ENCODE data around the gene UGGT1. TPM values are rescaled to one million over a fixed set of nuclear protein-coding genes. Genes with fewer than 3 reads are reported as not detected.

UGGT1 gene
- total RNA-seq, 2 donors from 2014 or later = 66.9 to 78.6 TPM

DNA sequence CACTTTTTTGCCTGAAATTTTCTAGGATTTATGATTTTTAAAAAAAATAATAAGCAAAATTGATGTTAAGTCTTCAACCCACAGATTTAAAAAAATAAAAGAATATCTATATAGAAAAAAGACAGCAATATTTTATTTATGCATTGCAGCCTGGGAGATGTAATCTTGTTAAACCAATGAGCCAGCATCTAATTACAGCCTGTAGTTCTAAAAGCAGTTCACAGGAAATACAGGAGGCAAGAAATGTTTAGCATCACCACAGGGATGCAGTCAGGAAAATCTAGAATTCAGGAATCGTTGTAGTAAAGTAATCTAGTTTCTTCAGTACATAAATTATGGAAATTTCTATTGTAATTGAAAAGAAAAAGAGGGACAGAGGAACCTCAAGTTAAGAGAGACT is 17.2 kb downstream of the UGGT1 start:
- H3K27me3 ChIP-seq (ENCODE audit: control insufficient read depth, insufficient read depth, low read length, poor library complexity, severe bottlenecking) = no peaks in the 10 kb centered on the region
- Mint-ChIP-seq H3K27ac (no peak overlapping the region), H3K9me3 (no peaks in the 10 kb centered on the region), H3K4me3 (no peak overlapping the region), H3K27me3 (ENCODE audit: insufficient read depth) (no peaks in the 10 kb centered on the region), H3K4me1 (no peaks in the 10 kb centered on the region), H3K36me3 (ENCODE audit: low read depth) (peaks cover 36% of the 10 kb centered on the region)
- H3K9me3 ChIP-seq (ENCODE audit: control insufficient read depth, low read length) = no peaks in the 10 kb centered on the region
- H3K9ac ChIP-seq (ENCODE audit: extremely low read depth, low read length, poor library complexity, severe bottlenecking) = no peak overlapping the region
- no peak for DNase-seq
- H3K36me3 ChIP-seq (ENCODE audit: control insufficient read depth, insufficient read depth, low read length) = peaks cover 65% of the 10 kb centered on the region
- WGBS, 2 experiments (ENCODE audit: insufficient coverage in 1 of 2, insufficient read length in 1 of 2) = 92% methylated on average over 1 of the region's 1 CpG; no CpG with 5 or more reads in 1 of the 2 experiments
- H3K4me1 ChIP-seq (ENCODE audit: control insufficient read depth, insufficient read depth, low read length) = no peaks in the 10 kb centered on the region
- no peak overlapping the region for H3K27ac ChIP-seq (ENCODE audit: low read depth, low read length)
- H3K4me3 ChIP-seq (ENCODE audit: low read length) = no peak overlapping the region
- TF ChIP-seq, protein P1, sequence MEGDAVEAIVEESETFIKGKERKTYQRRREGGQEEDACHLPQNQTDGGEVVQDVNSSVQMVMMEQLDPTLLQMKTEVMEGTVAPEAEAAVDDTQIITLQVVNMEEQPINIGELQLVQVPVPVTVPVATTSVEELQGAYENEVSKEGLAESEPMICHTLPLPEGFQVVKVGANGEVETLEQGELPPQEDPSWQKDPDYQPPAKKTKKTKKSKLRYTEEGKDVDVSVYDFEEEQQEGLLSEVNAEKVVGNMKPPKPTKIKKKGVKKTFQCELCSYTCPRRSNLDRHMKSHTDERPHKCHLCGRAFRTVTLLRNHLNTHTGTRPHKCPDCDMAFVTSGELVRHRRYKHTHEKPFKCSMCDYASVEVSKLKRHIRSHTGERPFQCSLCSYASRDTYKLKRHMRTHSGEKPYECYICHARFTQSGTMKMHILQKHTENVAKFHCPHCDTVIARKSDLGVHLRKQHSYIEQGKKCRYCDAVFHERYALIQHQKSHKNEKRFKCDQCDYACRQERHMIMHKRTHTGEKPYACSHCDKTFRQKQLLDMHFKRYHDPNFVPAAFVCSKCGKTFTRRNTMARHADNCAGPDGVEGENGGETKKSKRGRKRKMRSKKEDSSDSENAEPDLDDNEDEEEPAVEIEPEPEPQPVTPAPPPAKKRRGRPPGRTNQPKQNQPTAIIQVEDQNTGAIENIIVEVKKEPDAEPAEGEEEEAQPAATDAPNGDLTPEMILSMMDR (conservative IDR thresholded peaks at IDR 0.05) = no peak

GRCh38 chr2:128109243-128109642 is 18.2 kb downstream of the UGGT1 start:
- Histone ChIP-seq H3K4me3 (ENCODE audit: low read length) (no peak overlapping the region), H3K27me3 (ENCODE audit: control insufficient read depth, insufficient read depth, low read length, poor library complexity, severe bottlenecking) (no peaks in the 10 kb centered on the region), H3K9me3 (ENCODE audit: control insufficient read depth, low read length) (no peaks in the 10 kb centered on the region), H3K9ac (ENCODE audit: extremely low read depth, low read length, poor library complexity, severe bottlenecking) (no peak overlapping the region), H3K4me1 (ENCODE audit: control insufficient read depth, insufficient read depth, low read length) (no peaks in the 10 kb centered on the region), H3K27ac (ENCODE audit: low read depth, low read length) (no peak overlapping the region), H3K36me3 (ENCODE audit: control insufficient read depth, insufficient read depth, low read length) (peaks cover 63% of the 10 kb centered on the region)
- no peak overlapping the region for H3K4me3 Mint-ChIP-seq
- no peak for DNase-seq
- WGBS, 2 experiments (ENCODE audit: insufficient coverage in 1 of 2, insufficient read length in 1 of 2) = 92 to 93% methylated on average over 2 to 4 of the region's 4 CpGs
- peaks cover 37% of the 10 kb centered on the region for H3K36me3 Mint-ChIP-seq (ENCODE audit: low read depth)
- TF ChIP-seq, protein P1 (conservative IDR thresholded peaks at IDR 0.05) = no peak
- H3K4me1 Mint-ChIP-seq = no peaks in the 10 kb centered on the region
- H3K9me3 Mint-ChIP-seq = no peaks in the 10 kb centered on the region
- no peak overlapping the region for H3K27ac Mint-ChIP-seq
- no peaks in the 10 kb centered on the region for H3K27me3 Mint-ChIP-seq (ENCODE audit: insufficient read depth)

- no peaks in the 10 kb centered on the region for H3K27me3 Mint-ChIP-seq (ENCODE audit: insufficient read depth)
- TF ChIP-seq, protein P1 (conservative IDR thresholded peaks at IDR 0.05) = no peak
- no peak overlapping the region for H3K27ac Mint-ChIP-seq
- Histone ChIP-seq H3K27me3 (ENCODE audit: control insufficient read depth, insufficient read depth, low read length, poor library complexity, severe bottlenecking) (no peaks in the 10 kb centered on the region), H3K9ac (ENCODE audit: extremely low read depth, low read length, poor library complexity, severe bottlenecking) (no peak overlapping the region), H3K27ac (ENCODE audit: low read depth, low read length) (no peak overlapping the region), H3K9me3 (ENCODE audit: control insufficient read depth, low read length) (no peaks in the 10 kb centered on the region), H3K4me3 (ENCODE audit: low read length) (no peak overlapping the region), H3K36me3 (ENCODE audit: control insufficient read depth, insufficient read depth, low read length) (peaks cover 80% of the 10 kb centered on the region), H3K4me1 (ENCODE audit: control insufficient read depth, insufficient read depth, low read length) (no peaks in the 10 kb centered on the region)
- H3K4me3 Mint-ChIP-seq = no peak overlapping the region
- no peaks in the 10 kb centered on the region for H3K9me3 Mint-ChIP-seq
- H3K4me1 Mint-ChIP-seq = no peaks in the 10 kb centered on the region
- DNase-seq = no peak
- WGBS, 2 experiments (ENCODE audit: insufficient coverage in 1 of 2, insufficient read length in 1 of 2) = 78 to 81% methylated on average over 6 to 7 of the region's 8 CpGs
- peaks cover 69% of the 10 kb centered on the region for H3K36me3 Mint-ChIP-seq (ENCODE audit: low read depth)
Measured at GRCh38 chr2:128115921-128116623, 25.1 kb downstream of the UGGT1 start.

Data from endodermal cell (in vitro differentiated cells).